Breast epithelium (tissue), 4 donors: ENCODE data around the gene SREBF1. TPM values are rescaled to one million over a fixed set of nuclear protein-coding genes. Genes with fewer than 3 reads are reported as not detected.

Source experiments
- DNase-seq, 2 donors: peaks; one replicate each; pipeline ENCODE4 v3.0.0-alpha.2; 2019; ENCODE audit warnings: low spot score in 2 of 2
- H3K27ac ChIP-seq, 2 donors: fragments of 200-600 bp; sonication (generic) in 1 of 2; one replicate each; pipeline ENCODE4 v1.5.1; 2016 to 2019; ENCODE audit warnings: mild to moderate bottlenecking in 1 of 2
- H3K27me3 ChIP-seq, 2 donors: fragments of 200-600 bp; sonication (generic) in 1 of 2; one replicate each; pipeline versions ENCODE4 v1.5.1 to v1.6.0; 2017 to 2019; ENCODE audit warnings: control low read depth in 1 of 2, mild to moderate bottlenecking in 1 of 2
- H3K36me3 ChIP-seq: fragments of 200-600 bp; one replicate; pipeline ENCODE4 v1.5.1; 2019
- H3K4me1 ChIP-seq, 2 donors: fragments of 200-600 bp; sonication (generic); one replicate each; pipeline ENCODE4 v1.5.1; 2016 to 2019; ENCODE audit warnings: control low read depth in 1 of 2
- H3K4me3 ChIP-seq, 3 donors: fragments of 200-600 bp; sonication (generic); 1 replicate in 2 of 3; 2 replicates in 1 of 3; pipeline ENCODE4 v1.5.1; 2016 to 2019; ENCODE audit warnings: mild to moderate bottlenecking in 3 of 3, moderate library complexity in 2 of 3
- H3K9me3 ChIP-seq, 2 donors: fragments of 200-600 bp; sonication (generic) in 1 of 2; one replicate each; pipeline ENCODE4 v1.5.1; 2016 to 2019; ENCODE audit warnings: control low read depth in 1 of 2
- POLR2A ChIP-seq: fragments of 450-650 bp; IDR thresholded peaks from one replicate; pipeline ENCODE4 v1.6.1; 2016; ENCODE audit warnings: antibody characterized with exemption, mild to moderate bottlenecking, moderate library complexity
- POLR2AphosphoS5 ChIP-seq, 3 donors: sonication (generic); formaldehyde crosslinking; IDR thresholded peaks; one replicate each; pipeline ENCODE4 v1.6.1; 2017; ENCODE audit warnings: antibody characterized with exemption in 3 of 3
- intact Hi-C: fragments of 100-400 bp; cut with DNase I; formaldehyde crosslinking; loops from one replicate; pipeline ENCODE4 v1.15.1; 2023; ENCODE audit warnings: low total_unique reads
- total RNA-seq, 3 donors: library from RNA; depleted of rRNA; stranded (reverse); fragments of >200 nt; gene quantifications; one replicate each; pipeline ENCODE4 v1.1.0, GENCODE V29; 2016
- TF ChIP-seq, protein P1 (sequence below), 3 donors: fragments of 450-650 bp; IDR thresholded peaks; one replicate each; pipeline ENCODE4 v1.5.1; 2016 to 2017; ENCODE audit warnings: antibody characterized with exemption in 3 of 3, mild to moderate bottlenecking in 3 of 3, moderate library complexity in 3 of 3

SREBF1 gene
- total RNA-seq, 3 donors from 2014 or later, result 39.0 to 119 (median 81.3) TPM

DNA sequence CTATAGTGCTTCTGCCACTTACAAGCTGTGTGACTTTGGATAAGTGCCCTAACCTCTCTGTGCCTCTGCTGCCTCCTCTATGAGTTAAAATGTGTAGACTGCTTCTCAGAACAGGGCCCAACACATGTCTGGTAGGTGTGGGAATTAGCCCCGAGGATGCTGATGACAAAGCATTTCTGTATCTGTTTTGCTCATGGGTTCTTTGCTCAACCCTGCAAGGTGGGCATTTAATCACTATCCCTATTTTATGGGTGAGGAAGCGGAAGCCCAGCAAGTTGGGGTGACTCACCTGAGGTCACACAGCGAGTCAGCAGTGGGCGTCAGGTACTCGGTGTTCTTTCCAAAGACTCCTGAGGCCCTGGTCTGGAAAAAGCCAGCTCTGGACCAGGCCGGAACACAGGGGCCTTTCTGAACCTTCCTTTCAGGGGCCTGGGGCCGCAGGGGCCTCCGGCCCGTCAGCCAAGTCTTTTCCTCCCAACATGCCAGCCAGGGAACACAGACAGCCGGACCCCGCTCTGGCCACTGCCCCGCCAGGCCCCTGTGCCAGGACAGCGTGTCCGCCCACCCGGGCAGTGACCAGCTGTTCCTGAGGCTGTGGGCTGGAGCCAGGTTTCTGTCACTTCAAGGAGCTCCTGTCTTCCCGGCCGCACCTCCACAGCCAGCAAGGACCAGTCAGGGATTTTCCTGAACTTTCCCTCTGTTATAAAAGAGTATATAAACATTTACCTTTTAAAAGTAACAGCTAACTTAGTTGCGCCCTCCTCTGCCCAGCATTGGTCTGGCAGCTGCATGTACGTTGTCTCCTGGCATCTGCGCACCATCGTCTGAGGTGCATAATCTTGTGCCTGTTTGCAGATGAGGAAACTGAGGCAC, 62.5 kb downstream of the SREBF1 start:
- DNase-seq, result peak; percentile 54 to 73
- Histone ChIP-seq H3K4me1 (peaks cover 6 to 12% of the 10 kb centered on the region in 2 donors), H3K4me3 (no peak overlapping the region), H3K36me3 (no peaks in the 10 kb centered on the region), H3K27ac (peak overlapping the region; percentile 85 to 88), H3K27me3 (no peaks in the 10 kb centered on the region), H3K9me3 (no peaks in the 10 kb centered on the region)
- TF ChIP-seq, protein P1, sequence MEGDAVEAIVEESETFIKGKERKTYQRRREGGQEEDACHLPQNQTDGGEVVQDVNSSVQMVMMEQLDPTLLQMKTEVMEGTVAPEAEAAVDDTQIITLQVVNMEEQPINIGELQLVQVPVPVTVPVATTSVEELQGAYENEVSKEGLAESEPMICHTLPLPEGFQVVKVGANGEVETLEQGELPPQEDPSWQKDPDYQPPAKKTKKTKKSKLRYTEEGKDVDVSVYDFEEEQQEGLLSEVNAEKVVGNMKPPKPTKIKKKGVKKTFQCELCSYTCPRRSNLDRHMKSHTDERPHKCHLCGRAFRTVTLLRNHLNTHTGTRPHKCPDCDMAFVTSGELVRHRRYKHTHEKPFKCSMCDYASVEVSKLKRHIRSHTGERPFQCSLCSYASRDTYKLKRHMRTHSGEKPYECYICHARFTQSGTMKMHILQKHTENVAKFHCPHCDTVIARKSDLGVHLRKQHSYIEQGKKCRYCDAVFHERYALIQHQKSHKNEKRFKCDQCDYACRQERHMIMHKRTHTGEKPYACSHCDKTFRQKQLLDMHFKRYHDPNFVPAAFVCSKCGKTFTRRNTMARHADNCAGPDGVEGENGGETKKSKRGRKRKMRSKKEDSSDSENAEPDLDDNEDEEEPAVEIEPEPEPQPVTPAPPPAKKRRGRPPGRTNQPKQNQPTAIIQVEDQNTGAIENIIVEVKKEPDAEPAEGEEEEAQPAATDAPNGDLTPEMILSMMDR (IDR thresholded peaks at IDR 0.05), result peak; percentile 23 to 60 (median 52)
- peak in 1 of 3 donors; percentile 33 for TF ChIP-seq POLR2AphosphoS5 (IDR thresholded peaks at IDR 0.05)
- no peak for TF ChIP-seq POLR2A
- intact Hi-C loops, result no loop called here

- intact Hi-C loops, result no loop called here
- H3K36me3 ChIP-seq, result no peaks in the 10 kb centered on the region
- H3K4me1 ChIP-seq, result peaks cover 12 to 22% of the 10 kb centered on the region in 2 donors
- no peak overlapping the region for H3K4me3 ChIP-seq
- no peak for TF ChIP-seq POLR2A
- no peak for TF ChIP-seq POLR2AphosphoS5 (IDR thresholded peaks at IDR 0.05)
- TF ChIP-seq, protein P1 (IDR thresholded peaks at IDR 0.05), result no peak
- H3K27me3 ChIP-seq, result no peaks in the 10 kb centered on the region
- peak overlapping the region; percentile 36 to 38 for H3K27ac ChIP-seq
- H3K9me3 ChIP-seq, result no peaks in the 10 kb centered on the region
- DNase-seq, result no peak
Observed at GRCh38 chr17:17772231-17772630, 64.6 kb downstream of the SREBF1 start.

GRCh38 chr17:17771498-17772201, 65.1 kb downstream of the SREBF1 start:
- intact Hi-C loops, result no loop called here

DNA sequence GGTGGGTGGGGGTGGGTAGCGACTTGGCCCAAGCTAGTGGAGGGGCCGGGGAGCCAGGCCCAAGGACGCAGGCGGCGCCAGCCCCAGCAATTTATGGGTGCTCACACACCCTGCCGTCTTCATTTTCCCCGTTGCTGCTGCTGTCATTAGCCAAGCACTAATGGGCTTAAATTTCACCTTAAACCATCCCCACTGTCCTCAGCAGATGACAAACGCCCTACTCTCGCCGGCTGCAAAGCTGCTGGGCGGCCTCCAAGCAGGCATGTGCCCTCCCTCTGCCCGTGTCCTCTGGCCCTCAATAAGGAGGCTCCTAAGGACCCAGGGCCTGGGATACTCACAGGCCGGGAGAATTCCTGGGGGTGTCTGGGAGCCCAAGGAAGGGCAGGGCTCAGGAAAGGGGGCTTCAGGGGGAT, 66.1 kb downstream of the SREBF1 start:
- no peak for TF ChIP-seq POLR2A
- no peak for TF ChIP-seq POLR2AphosphoS5 (IDR thresholded peaks at IDR 0.05)
- TF ChIP-seq, protein P1 (IDR thresholded peaks at IDR 0.05), result no peak
- Histone ChIP-seq H3K27me3 (no peaks in the 10 kb centered on the region), H3K4me3 (no peak overlapping the region), H3K4me1 (peaks cover 12 to 22% of the 10 kb centered on the region in 2 donors), H3K9me3 (no peaks in the 10 kb centered on the region), H3K27ac (peak overlapping the region in 1 of 2 donors; percentile 19), H3K36me3 (no peaks in the 10 kb centered on the region)
- no peak for DNase-seq
- intact Hi-C loops, result no loop called here

More at GRCh38 chr17:17771498-17772201, 65.1 kb downstream of the SREBF1 start:
- H3K4me3 ChIP-seq, result no peak overlapping the region
- no peaks in the 10 kb centered on the region for H3K36me3 ChIP-seq
- H3K27me3 ChIP-seq, result no peaks in the 10 kb centered on the region
- no peaks in the 10 kb centered on the region for H3K9me3 ChIP-seq
- H3K27ac ChIP-seq, result peak overlapping the region; percentile 36 to 38
- peaks cover 12 to 22% of the 10 kb centered on the region in 2 donors for H3K4me1 ChIP-seq
- TF ChIP-seq POLR2A (no peak), POLR2AphosphoS5 (IDR thresholded peaks at IDR 0.05) (no peak)
- TF ChIP-seq, protein P1 (IDR thresholded peaks at IDR 0.05), result no peak
- no peak for DNase-seq
